Lung (tissue), 12 donors: ENCODE results near the gene ANGPTL8. TPM values are rescaled to one million over a fixed set of nuclear protein-coding genes. Genes with fewer than 3 reads are reported as not detected.
A peak's percentile ranks its signal among the peaks of the same experiment; 100 is the strongest.

Source experiments
- ATAC-seq: fragments of 200-7000 bp; cut with Tn5 transposase; one replicate; pipeline ENCODE4 v1.9.1; 2020; ENCODE audit warnings: moderate number of reproducible peaks; ENCODE audit not compliant: insufficient read depth, low FRiP score
- DNase-seq, 3 donors: peaks; one replicate each; pipeline ENCODE4 v3.0.0-alpha.2; 2013 to 2017
- H3K27ac ChIP-seq, 2 donors: one replicate each; pipeline ENCODE4 v1.5.1; 2013; ENCODE audit warnings: mild to moderate bottlenecking in 2 of 2, moderate library complexity in 2 of 2, control low read depth in 1 of 2, inconsistent platforms in 1 of 2, low read depth in 1 of 2, low read length in 1 of 2
- H3K27me3 ChIP-seq, 3 donors: one replicate each; pipeline ENCODE4 v1.5.1; 2013; ENCODE audit warnings: low read length in 2 of 3; ENCODE audit not compliant: control insufficient read depth in 3 of 3, insufficient read depth in 3 of 3
- H3K36me3 ChIP-seq, 4 donors: one replicate each; pipeline ENCODE4 v1.5.1; 2013; ENCODE audit warnings: low read length in 4 of 4, mild to moderate bottlenecking in 1 of 4, moderate library complexity in 1 of 4; ENCODE audit not compliant: control insufficient read depth in 4 of 4, insufficient read depth in 4 of 4
- H3K4me1 ChIP-seq, 5 donors: one replicate each; pipeline ENCODE4 v1.5.1; 2013; ENCODE audit warnings: low read length in 5 of 5, mild to moderate bottlenecking in 2 of 5, moderate library complexity in 1 of 5; ENCODE audit not compliant: control insufficient read depth in 5 of 5, insufficient read depth in 5 of 5
- H3K4me3 ChIP-seq: one replicate; pipeline ENCODE4 v1.5.1; 2013; ENCODE audit warnings: mild to moderate bottlenecking, control low read depth, moderate library complexity
- H3K9ac ChIP-seq, 2 donors: one replicate each; pipeline ENCODE4 v1.5.1; 2013; ENCODE audit warnings: low read length in 2 of 2, control low read depth in 1 of 2; ENCODE audit not compliant: insufficient read depth in 1 of 2
- H3K9me3 ChIP-seq, 4 donors: one replicate each; pipeline ENCODE4 v1.5.1; 2013; ENCODE audit warnings: low read length in 3 of 4, mild to moderate bottlenecking in 1 of 4, moderate library complexity in 1 of 4; ENCODE audit not compliant: control insufficient read depth in 4 of 4, insufficient read depth in 3 of 4
- CTCF ChIP-seq: IDR thresholded peaks from 2 replicates; pipeline ENCODE4 v1.5.1; 2012; ENCODE audit warnings: mild to moderate bottlenecking; ENCODE audit errors: control extremely low read depth, extremely low read depth
- WGBS, 2 donors: extraction: QIAGEN DNeasy Blood & Tissue Kit; methylation state at CpG; one replicate each; pipeline ENCODE4 v1.1.7; 2013; 5-methylcytosine and 5-hydroxymethylcytosine counted together
- polyA plus RNA-seq, 2 donors: library from polyadenylated mRNA; stranded (reverse); fragments of 200-250 nt; gene quantifications; one replicate each; pipeline ENCODE4 v1.2.1, GENCODE V29; 2013
- total RNA-seq, 2 donors: library from RNA; depleted of rRNA in 1 of 2; stranded (reverse); fragments of >200 nt in 1 of 2; gene quantifications; one replicate each; pipeline ENCODE4 v1.2.1, GENCODE V29; 2014 to 2021
- donor health status: control.
- donor health status: control.
- donor health status: Bipolar disorder and iron deficiency.
- donor health status: healthy.
- donor health status: DM: yes; HTN: yes; CAD: no.

ANGPTL8 gene
- total and polyA plus RNA-seq, 4 donors, result 0.19 to 1.0 TPM; not detected in 2

- H3K9me3 ChIP-seq, result no peaks in the 10 kb centered on the region
- no peaks in the 10 kb centered on the region for H3K27me3 ChIP-seq
- ATAC-seq (no peak), DNase-seq (peak; percentile 89 to 95 (median 92))
- WGBS, 2 donors, result 18 to 20% methylated on average over 7 of the region's 7 CpGs
- H3K4me3 ChIP-seq, result no peak overlapping the region
- H3K36me3 ChIP-seq, result peaks cover 0 to 13% (median 7%) of the 10 kb centered on the region in 4 donors
- H3K27ac ChIP-seq, result peak overlapping the region in 1 of 2 donors; percentile 50
- peaks cover 0 to 12% (median 2%) of the 10 kb centered on the region in 5 donors for H3K4me1 ChIP-seq
- TF ChIP-seq CTCF, result no peak
- no peak overlapping the region for H3K9ac ChIP-seq
Measured at GRCh38 chr19:11256189-11256588, 16.8 kb downstream of the ANGPTL8 start.

GRCh38 chr19:11257846-11258380 lies 18.5 kb downstream of the ANGPTL8 start:
- H3K9ac ChIP-seq, result no peak overlapping the region
- H3K4me3 ChIP-seq, result no peak overlapping the region
- WGBS, 2 donors, result 84 to 89% methylated on average over 3 of the region's 3 CpGs
- no peaks in the 10 kb centered on the region for H3K36me3 ChIP-seq
- H3K9me3 ChIP-seq, result no peaks in the 10 kb centered on the region
- no peak for ATAC-seq
- TF ChIP-seq CTCF, result no peak
- H3K4me1 ChIP-seq, result peaks cover 0 to 12% (median 3%) of the 10 kb centered on the region in 5 donors
- no peak overlapping the region for H3K27ac ChIP-seq
- DNase-seq, result no peak
- no peaks in the 10 kb centered on the region for H3K27me3 ChIP-seq

DNA sequence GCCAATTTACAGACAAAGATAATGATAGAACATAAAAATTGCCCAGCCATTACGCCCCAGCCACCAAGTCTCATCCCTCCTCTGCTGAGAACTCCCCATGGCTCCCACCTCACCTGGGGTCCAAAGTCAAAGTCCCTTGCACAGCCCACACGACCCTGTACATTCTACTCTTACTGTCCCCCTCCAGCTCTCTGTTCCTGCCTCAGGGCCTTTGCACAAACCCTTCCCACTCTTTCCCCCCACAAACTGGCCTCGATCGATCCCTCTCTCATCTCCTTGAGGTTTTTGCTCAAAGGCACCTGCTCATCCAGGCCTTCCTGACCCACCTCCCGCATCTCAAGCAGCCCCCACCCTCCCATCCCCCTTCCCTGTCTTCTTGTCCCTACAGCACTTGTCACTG lies 21.6 kb downstream of the ANGPTL8 start:
- Histone ChIP-seq H3K9me3 (no peaks in the 10 kb centered on the region), H3K27ac (peak overlapping the region in 1 of 2 donors; percentile 71), H3K9ac (no peak overlapping the region), H3K4me1 (peaks cover 0 to 24% (median 3%) of the 10 kb centered on the region in 5 donors), H3K27me3 (no peaks in the 10 kb centered on the region), H3K4me3 (peak overlapping the region; percentile 89), H3K36me3 (no peaks in the 10 kb centered on the region)
- whole genome bisulfite sequencing, 2 donors, result 73 to 86% methylated on average over 5 of the region's 5 CpGs
- no peak for DNase-seq
- no peak for TF ChIP-seq CTCF
- no peak for ATAC-seq
